Measurements from ENCODE around the gene MX1. TPM values are rescaled to one million over a fixed set of nuclear protein-coding genes. Genes with fewer than 3 reads are reported as not detected.

The MX1 gene
- total RNA-seq, 1 donor from 2014 or later = 36.9 TPM

- no peak for ATAC-seq
Observed at GRCh38 chr21:41432562-41433460, 6.8 kb downstream of the MX1 start.

- no peak for ATAC-seq
Observed at GRCh38 chr21:41433566-41433965, 7.5 kb downstream of the MX1 start.

- ATAC-seq = no peak
Observed at GRCh38 chr21:41435706-41436105, 9.7 kb downstream of the MX1 start.

- ATAC-seq = no peak
Observed at GRCh38 chr21:41437729-41438128, 11.7 kb downstream of the MX1 start.

GRCh38 chr21:41438425-41439113 lies 12.5 kb downstream of the MX1 start:
- ATAC-seq = no peak

- ATAC-seq = no peak
Observed at GRCh38 chr21:41439248-41439647, 13.2 kb downstream of the MX1 start.

- ATAC-seq = no peak
Observed at GRCh38 chr21:41441546-41441945, 15.5 kb downstream of the MX1 start.

- ATAC-seq = no peak
Observed at GRCh38 chr21:41442481-41443186, 16.6 kb downstream of the MX1 start.

- no peak for ATAC-seq
Observed at GRCh38 chr21:41443562-41443961, 17.5 kb downstream of the MX1 start.

GRCh38 chr21:41444703-41445464 lies 18.8 kb downstream of the MX1 start:
- no peak for ATAC-seq

GRCh38 chr21:41445465-41445862 lies 19.4 kb downstream of the MX1 start:
- no peak for ATAC-seq

GRCh38 chr21:41446586-41446985 lies 20.5 kb downstream of the MX1 start:
- no peak for ATAC-seq

GRCh38 chr21:41447356-41447755 lies 21.3 kb downstream of the MX1 start:
- no peak for ATAC-seq

- no peak for ATAC-seq
Observed at GRCh38 chr21:41449613-41450012, 23.6 kb downstream of the MX1 start.

GRCh38 chr21:41451753-41452676 lies 26.0 kb downstream of the MX1 start:
- peak; percentile 63 for ATAC-seq

GRCh38 chr21:41453198-41453597 lies 27.2 kb downstream of the MX1 start:
- no peak for ATAC-seq

- no peak for ATAC-seq
Observed at GRCh38 chr21:41453761-41454160, 27.7 kb downstream of the MX1 start.

GRCh38 chr21:41458121-41458520 lies 32.1 kb downstream of the MX1 start:
- ATAC-seq = no peak

- ATAC-seq = no peak
Observed at GRCh38 chr21:41458559-41458958, 32.5 kb downstream of the MX1 start.

- ATAC-seq = peak; percentile 8
Observed at GRCh38 chr21:41459884-41460534, 34.0 kb downstream of the MX1 start.

All from esophagus mucosa (tissue), 1 donor.